ENCODE measurements around the gene ARFIP1.
"Not testable (repeated sequence)": the region's sequence is repeated elsewhere in the genome, so short reads cannot be mapped to it uniquely, and the experiment has no call there.

The ARFIP1 gene

DNA sequence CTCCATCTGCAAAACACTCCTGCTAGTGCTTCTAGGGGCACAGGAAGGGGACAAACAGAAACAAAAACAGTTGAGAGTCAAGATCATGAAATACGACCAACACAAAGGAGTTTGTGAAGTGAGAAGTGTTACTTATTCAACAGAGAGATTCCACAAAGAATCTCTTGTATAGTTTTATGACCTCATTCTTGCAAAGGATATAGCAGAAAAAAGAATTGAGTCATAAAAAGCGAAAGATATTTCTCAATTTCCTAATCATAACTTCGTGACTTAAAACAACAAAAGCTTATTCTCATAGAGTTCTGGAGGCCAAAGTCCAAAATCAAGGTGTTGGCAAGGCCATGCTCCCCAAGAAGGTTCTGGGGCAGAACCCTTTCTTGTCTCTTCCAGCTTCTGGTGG, 40.9 kb upstream of the ARFIP1 start:
- DNase-seq (ENCODE audit: low read depth, low spot score), result no peak
- H3K27me3 ChIP-seq (ENCODE audit: insufficient read depth, insufficient read length), result no peaks in the 10 kb centered on the region
- no peaks in the 10 kb centered on the region for H3K36me3 ChIP-seq (ENCODE audit: insufficient read depth, insufficient read length, low read length)
- H3K4me3 ChIP-seq (ENCODE audit: insufficient read length, low read depth), result no peak overlapping the region
- no peaks in the 10 kb centered on the region for H3K9me3 ChIP-seq (ENCODE audit: insufficient read depth, low read length)
- H3K4me1 ChIP-seq (ENCODE audit: insufficient read depth, insufficient read length), result no peaks in the 10 kb centered on the region
- no peak overlapping the region for H3K9ac ChIP-seq (ENCODE audit: insufficient read length, low read depth)
- TF ChIP-seq YY1 (IDR thresholded peaks at IDR 0.05; ENCODE audit: insufficient read depth, insufficient read length) (no peak), ZNF274 (IDR thresholded peaks at IDR 0.05; ENCODE audit: low read depth, low read length) (no peak), SUZ12 (IDR thresholded peaks at IDR 0.05; ENCODE audit: extremely low read depth, insufficient read depth, insufficient read length) (no peak)

- Histone ChIP-seq H3K36me3 (ENCODE audit: insufficient read depth, insufficient read length, low read length) (no peaks in the 10 kb centered on the region), H3K9me3 (ENCODE audit: insufficient read depth, low read length) (peaks cover 9% of the 10 kb centered on the region; the same call in 1 of the 2 replicates), H3K9ac (ENCODE audit: insufficient read length, low read depth) (no peak overlapping the region), H3K4me3 (ENCODE audit: insufficient read length, low read depth) (no peak overlapping the region), H3K27me3 (ENCODE audit: insufficient read depth, insufficient read length) (no peaks in the 10 kb centered on the region), H3K4me1 (ENCODE audit: insufficient read depth, insufficient read length) (no peaks in the 10 kb centered on the region)
- DNase-seq (ENCODE audit: low read depth, low spot score), result no peak
- TF ChIP-seq YY1 (IDR thresholded peaks at IDR 0.05; ENCODE audit: insufficient read depth, insufficient read length) (no peak), SUZ12 (IDR thresholded peaks at IDR 0.05; ENCODE audit: extremely low read depth, insufficient read depth, insufficient read length) (no peak), ZNF274 (IDR thresholded peaks at IDR 0.05; ENCODE audit: low read depth, low read length) (no peak)
These were observed 32.3 kb upstream of the ARFIP1 start for GRCh38 chr4:152747444-152747843.

DNA sequence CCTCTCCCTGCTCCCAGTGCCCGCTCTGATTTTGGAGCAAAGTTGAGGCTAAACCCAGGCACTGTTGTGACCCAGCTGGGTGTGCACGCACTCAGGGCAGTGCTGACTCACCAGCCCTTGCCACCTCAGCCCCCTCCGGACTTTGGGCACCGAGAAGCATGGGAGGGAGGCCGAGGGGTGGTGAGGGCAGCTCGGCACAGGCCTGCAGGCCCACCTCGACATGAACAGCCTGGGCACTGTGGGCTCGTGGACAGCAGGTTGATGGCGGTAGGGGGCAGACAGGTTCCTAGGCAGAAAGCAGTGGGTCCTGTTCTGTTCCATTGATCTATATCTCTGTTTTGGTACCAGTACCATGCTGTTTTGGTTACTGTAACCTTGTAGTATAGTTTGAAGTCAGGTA, 31.1 kb upstream of the ARFIP1 start:
- H3K27me3 ChIP-seq (ENCODE audit: insufficient read depth, insufficient read length), result no peaks in the 10 kb centered on the region
- no peak for DNase-seq (ENCODE audit: low read depth, low spot score)
- H3K9me3 ChIP-seq (ENCODE audit: insufficient read depth, low read length), result peaks cover 9% of the 10 kb centered on the region; the same call in 1 of the 2 replicates
- H3K4me3 ChIP-seq (ENCODE audit: insufficient read length, low read depth), result no peak overlapping the region
- no peaks in the 10 kb centered on the region for H3K36me3 ChIP-seq (ENCODE audit: insufficient read depth, insufficient read length, low read length)
- no peak overlapping the region for H3K9ac ChIP-seq (ENCODE audit: insufficient read length, low read depth)
- TF ChIP-seq YY1 (IDR thresholded peaks at IDR 0.05; ENCODE audit: insufficient read depth, insufficient read length) (no peak), ZNF274 (IDR thresholded peaks at IDR 0.05; ENCODE audit: low read depth, low read length) (no peak), SUZ12 (IDR thresholded peaks at IDR 0.05; ENCODE audit: extremely low read depth, insufficient read depth, insufficient read length) (no peak)
- no peaks in the 10 kb centered on the region for H3K4me1 ChIP-seq (ENCODE audit: insufficient read depth, insufficient read length)

- DNase-seq (ENCODE audit: low read depth, low spot score), result no peak
- no peak overlapping the region for H3K4me3 ChIP-seq (ENCODE audit: insufficient read length, low read depth)
- H3K27me3 ChIP-seq (ENCODE audit: insufficient read depth, insufficient read length), result no peaks in the 10 kb centered on the region
- peaks cover 3% of the 10 kb centered on the region; the same call in 1 of the 2 replicates for H3K9me3 ChIP-seq (ENCODE audit: insufficient read depth, low read length)
- H3K4me1 ChIP-seq (ENCODE audit: insufficient read depth, insufficient read length), result no peaks in the 10 kb centered on the region
- no peak overlapping the region for H3K9ac ChIP-seq (ENCODE audit: insufficient read length, low read depth)
- no peak for TF ChIP-seq SUZ12 (IDR thresholded peaks at IDR 0.05; ENCODE audit: extremely low read depth, insufficient read depth, insufficient read length)
- TF ChIP-seq ZNF274 (IDR thresholded peaks at IDR 0.05; ENCODE audit: low read depth, low read length), result no peak
- TF ChIP-seq YY1 (IDR thresholded peaks at IDR 0.05; ENCODE audit: insufficient read depth, insufficient read length), result no peak
- H3K36me3 ChIP-seq (ENCODE audit: insufficient read depth, insufficient read length, low read length), result no peaks in the 10 kb centered on the region
These were observed 16.0 kb upstream of the ARFIP1 start for GRCh38 chr4:152763796-152764195.

DNA sequence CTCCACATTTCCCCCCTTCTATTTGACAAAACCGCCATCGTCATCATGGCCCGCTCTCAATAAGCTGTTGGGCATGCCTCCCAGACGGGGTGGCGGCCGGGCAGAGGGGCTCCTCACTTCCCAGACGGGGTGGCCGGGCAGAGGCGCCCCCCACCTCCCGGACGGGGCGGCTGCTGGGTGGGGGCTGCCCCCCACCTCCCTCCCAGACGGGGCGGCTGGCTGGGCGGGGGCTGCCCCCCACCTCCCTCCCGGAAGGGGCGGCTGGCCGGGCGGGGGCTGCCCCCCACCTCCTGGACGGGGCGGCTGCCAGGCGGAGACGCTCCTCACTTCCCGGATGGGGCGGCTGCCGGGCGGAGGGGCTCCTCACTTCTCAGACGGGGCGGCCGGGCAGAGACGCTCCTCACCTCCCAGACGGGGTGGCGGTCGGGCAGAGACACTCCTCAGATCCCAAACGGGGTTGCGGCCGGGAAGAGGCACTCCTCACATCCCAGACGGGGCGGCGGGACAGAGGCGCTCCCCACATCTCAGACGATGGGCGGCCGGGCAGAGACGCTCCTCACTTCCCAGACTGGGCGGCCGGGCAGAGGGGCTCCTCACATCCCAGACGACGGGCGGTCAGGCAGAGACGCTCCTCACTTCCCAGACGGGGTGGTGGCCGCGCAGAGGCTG, 14.6 kb upstream of the ARFIP1 start:
- H3K9me3 ChIP-seq (ENCODE audit: insufficient read depth, low read length); H3K4me1 ChIP-seq (ENCODE audit: insufficient read depth, insufficient read length); H3K36me3 ChIP-seq (ENCODE audit: insufficient read depth, insufficient read length, low read length); H3K4me3 ChIP-seq (ENCODE audit: insufficient read length, low read depth); DNase-seq (ENCODE audit: low read depth, low spot score); H3K27me3 ChIP-seq (ENCODE audit: insufficient read depth, insufficient read length); H3K9ac ChIP-seq (ENCODE audit: insufficient read length, low read depth): not testable (repeated sequence)

DNA sequence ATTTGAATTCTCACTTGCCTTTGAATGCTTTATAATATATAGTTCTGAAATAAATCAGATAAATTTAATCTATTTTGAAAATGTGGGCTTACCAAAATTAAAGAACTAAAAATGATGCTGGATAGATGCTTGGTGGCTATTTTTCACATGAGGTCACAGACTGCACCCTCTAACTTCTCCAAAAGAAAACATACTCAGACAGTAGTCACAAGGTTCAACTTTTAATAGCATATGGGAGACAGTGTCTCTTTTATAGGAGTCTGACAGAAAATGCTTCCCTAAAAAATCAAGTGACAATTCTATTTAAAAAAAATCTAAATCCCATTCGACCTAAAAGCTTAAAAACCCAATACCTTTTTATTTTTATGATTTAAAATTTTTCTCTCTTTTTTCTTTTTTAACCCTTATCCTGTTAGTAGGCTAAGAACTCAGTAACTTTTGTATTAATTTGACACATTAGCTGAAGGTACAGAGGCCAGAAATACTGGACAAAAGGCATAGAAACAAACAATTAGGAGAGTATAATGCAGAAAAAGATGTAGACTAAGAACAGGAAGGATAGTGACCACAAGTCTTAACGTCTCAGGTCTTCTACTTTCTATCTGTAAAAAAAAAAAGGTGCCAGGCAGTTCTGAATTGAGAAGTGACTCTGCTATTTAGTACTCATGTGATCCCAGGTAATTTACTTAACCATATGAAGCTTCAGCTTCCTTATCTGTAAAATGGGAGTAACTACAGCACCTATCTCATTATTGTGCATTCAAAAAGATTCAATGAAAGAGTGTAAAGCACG, 7.8 kb upstream of the ARFIP1 start:
- H3K27me3 ChIP-seq (ENCODE audit: insufficient read depth, insufficient read length), result no peaks in the 10 kb centered on the region
- no peaks in the 10 kb centered on the region for H3K36me3 ChIP-seq (ENCODE audit: insufficient read depth, insufficient read length, low read length)
- H3K9me3 ChIP-seq (ENCODE audit: insufficient read depth, low read length), result no peaks in the 10 kb centered on the region
- no peak overlapping the region for H3K9ac ChIP-seq (ENCODE audit: insufficient read length, low read depth)
- no peaks in the 10 kb centered on the region for H3K4me1 ChIP-seq (ENCODE audit: insufficient read depth, insufficient read length)
- TF ChIP-seq SUZ12 (IDR thresholded peaks at IDR 0.05; ENCODE audit: extremely low read depth, insufficient read depth, insufficient read length), result no peak
- no peak for TF ChIP-seq ZNF274 (IDR thresholded peaks at IDR 0.05; ENCODE audit: low read depth, low read length)
- no peak for TF ChIP-seq YY1 (IDR thresholded peaks at IDR 0.05; ENCODE audit: insufficient read depth, insufficient read length)
- no peak for DNase-seq (ENCODE audit: low read depth, low spot score)
- H3K4me3 ChIP-seq (ENCODE audit: insufficient read length, low read depth), result no peak overlapping the region

DNA sequence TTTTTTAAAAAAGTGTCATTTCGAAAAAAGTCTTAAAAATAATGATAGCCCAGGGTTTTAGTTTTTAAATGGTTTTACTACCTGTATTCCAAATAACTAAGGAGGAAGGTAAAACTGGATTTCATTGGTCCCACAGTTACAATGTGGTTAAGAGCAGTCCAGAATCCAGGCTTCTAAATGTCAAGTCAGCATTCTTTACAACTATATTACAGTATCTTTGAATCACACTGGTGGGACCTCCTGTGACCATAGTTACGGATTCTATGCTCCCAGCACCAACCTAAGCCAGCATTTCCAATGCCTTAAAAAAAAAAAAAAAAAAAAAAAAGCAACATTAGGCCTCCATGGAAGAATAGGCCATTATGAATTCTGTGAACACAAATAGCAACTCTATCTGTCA, 6.4 kb upstream of the ARFIP1 start:
- no peaks in the 10 kb centered on the region for H3K36me3 ChIP-seq (ENCODE audit: insufficient read depth, insufficient read length, low read length)
- no peaks in the 10 kb centered on the region for H3K4me1 ChIP-seq (ENCODE audit: insufficient read depth, insufficient read length)
- no peaks in the 10 kb centered on the region for H3K9me3 ChIP-seq (ENCODE audit: insufficient read depth, low read length)
- TF ChIP-seq YY1 (IDR thresholded peaks at IDR 0.05; ENCODE audit: insufficient read depth, insufficient read length), result no peak
- no peak for TF ChIP-seq SUZ12 (IDR thresholded peaks at IDR 0.05; ENCODE audit: extremely low read depth, insufficient read depth, insufficient read length)
- no peak for TF ChIP-seq ZNF274 (IDR thresholded peaks at IDR 0.05; ENCODE audit: low read depth, low read length)
- H3K27me3 ChIP-seq (ENCODE audit: insufficient read depth, insufficient read length), result no peaks in the 10 kb centered on the region
- no peak overlapping the region for H3K4me3 ChIP-seq (ENCODE audit: insufficient read length, low read depth)
- H3K9ac ChIP-seq (ENCODE audit: insufficient read length, low read depth), result no peak overlapping the region
- no peak for DNase-seq (ENCODE audit: low read depth, low spot score)
